AG09319 (cell line): ENCODE measurements around the gene CLTA.

ENCODE experiments used
- DNase-seq: peaks from one replicate; pipeline ENCODE4 v3.0.0-alpha.2; 2010; ENCODE audit warnings: low read depth; ENCODE audit errors: extremely low read depth
- TF ChIP-seq, protein P1 (sequence below): IDR thresholded peaks from 2 replicates; pipeline ENCODE4 v1.5.1; 2011; ENCODE audit warnings: low read depth, mild to moderate bottlenecking, inconsistent platforms, low read length, moderate library complexity

CLTA gene

GRCh38 chr9:36161187-36161586 is 29.5 kb upstream of the CLTA start:
- DNase-seq: no peak
- TF ChIP-seq, protein P1, sequence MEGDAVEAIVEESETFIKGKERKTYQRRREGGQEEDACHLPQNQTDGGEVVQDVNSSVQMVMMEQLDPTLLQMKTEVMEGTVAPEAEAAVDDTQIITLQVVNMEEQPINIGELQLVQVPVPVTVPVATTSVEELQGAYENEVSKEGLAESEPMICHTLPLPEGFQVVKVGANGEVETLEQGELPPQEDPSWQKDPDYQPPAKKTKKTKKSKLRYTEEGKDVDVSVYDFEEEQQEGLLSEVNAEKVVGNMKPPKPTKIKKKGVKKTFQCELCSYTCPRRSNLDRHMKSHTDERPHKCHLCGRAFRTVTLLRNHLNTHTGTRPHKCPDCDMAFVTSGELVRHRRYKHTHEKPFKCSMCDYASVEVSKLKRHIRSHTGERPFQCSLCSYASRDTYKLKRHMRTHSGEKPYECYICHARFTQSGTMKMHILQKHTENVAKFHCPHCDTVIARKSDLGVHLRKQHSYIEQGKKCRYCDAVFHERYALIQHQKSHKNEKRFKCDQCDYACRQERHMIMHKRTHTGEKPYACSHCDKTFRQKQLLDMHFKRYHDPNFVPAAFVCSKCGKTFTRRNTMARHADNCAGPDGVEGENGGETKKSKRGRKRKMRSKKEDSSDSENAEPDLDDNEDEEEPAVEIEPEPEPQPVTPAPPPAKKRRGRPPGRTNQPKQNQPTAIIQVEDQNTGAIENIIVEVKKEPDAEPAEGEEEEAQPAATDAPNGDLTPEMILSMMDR: no peak

GRCh38 chr9:36162211-36162738 is 28.4 kb upstream of the CLTA start:
- no peak for DNase-seq
- TF ChIP-seq, protein P1: no peak

GRCh38 chr9:36163049-36163785 is 27.5 kb upstream of the CLTA start:
- TF ChIP-seq, protein P1: no peak

GRCh38 chr9:36163786-36164170 is 26.9 kb upstream of the CLTA start:
- DNase-seq: no peak
- TF ChIP-seq, protein P1: no peak

More at GRCh38 chr9:36163049-36163785, 27.5 kb upstream of the CLTA start:
- DNase-seq: no peak

GRCh38 chr9:36164372-36164771 is 26.3 kb upstream of the CLTA start:
- TF ChIP-seq, protein P1: no peak

GRCh38 chr9:36164989-36165388 is 25.7 kb upstream of the CLTA start:
- TF ChIP-seq, protein P1: no peak
- DNase-seq: no peak

More at GRCh38 chr9:36164372-36164771, 26.3 kb upstream of the CLTA start:
- DNase-seq: no peak

DNA sequence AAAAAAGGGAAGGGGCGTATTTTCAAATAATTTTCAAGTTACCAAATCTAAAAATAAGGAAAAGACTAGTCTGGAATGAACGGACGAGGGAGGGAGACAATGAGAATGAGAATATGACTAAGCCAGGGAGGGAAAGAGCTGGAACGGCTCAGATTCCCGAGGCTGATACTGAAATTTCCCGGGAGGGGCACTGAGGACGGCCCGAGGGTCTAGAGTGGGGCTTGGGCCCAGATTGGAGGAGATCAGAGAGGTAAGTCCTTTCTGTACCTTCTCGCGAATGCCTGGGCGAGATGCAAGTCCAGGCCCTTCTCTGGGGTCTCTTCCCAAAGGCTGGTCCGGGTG is 24.9 kb upstream of the CLTA start:
- TF ChIP-seq, protein P1: no peak
- DNase-seq: no peak
